Activated CD4-positive, alpha-beta memory T cell treated with anti-CD3 and anti-CD28 coated beads for 36 hours (primary cell): ENCODE measurements around the gene C18orf32. TPM values are rescaled to one million over a fixed set of nuclear protein-coding genes. Genes with fewer than 3 reads are reported as not detected.

Source experiments
- CTCF ChIA-PET: fragments of 350-600 bp; sonication (Branson Sonifier 250); formaldehyde crosslinking; loops from one replicate; lab custom pipeline; 2021; ENCODE audit warnings: antibody characterized with exemption, inconsistent platforms; lab: Charles Lee
- POLR2A ChIA-PET: fragments of 350-600 bp; sonication (Branson Sonifier 250); formaldehyde crosslinking; loops from one replicate; lab custom pipeline; 2021; ENCODE audit warnings: antibody characterized with exemption; lab: Charles Lee
- DNase-seq: peaks from one replicate; pipeline ENCODE4 v3.0.0-alpha.2; 2020
- H3K27ac Mint-ChIP-seq: one replicate; pipeline ENCODE4 v1.8.0; 2021; ENCODE audit warnings: mixed read lengths
- H3K27me3 Mint-ChIP-seq: one replicate; pipeline ENCODE4 v1.8.0; 2021; ENCODE audit warnings: mixed read lengths
- H3K36me3 Mint-ChIP-seq: one replicate; pipeline ENCODE4 v1.8.0; 2021; ENCODE audit warnings: mixed read lengths
- H3K4me1 Mint-ChIP-seq: one replicate; pipeline ENCODE4 v1.8.0; 2021; ENCODE audit warnings: low read depth, mixed read lengths
- H3K4me3 Mint-ChIP-seq: one replicate; pipeline ENCODE4 v1.8.0; 2021; ENCODE audit warnings: mild to moderate bottlenecking, mixed read lengths
- H3K9me3 Mint-ChIP-seq: one replicate; pipeline ENCODE4 v1.8.0; 2021; ENCODE audit warnings: mixed read lengths
- intact Hi-C: fragments of 100-400 bp; cut with micrococcal nuclease; formaldehyde crosslinking; loops from one replicate; pipeline ENCODE4 v1.15.1; 2023
- total RNA-seq, 2 experiments: library from RNA; stranded (reverse); gene quantifications; one replicate each; pipeline ENCODE4 v1.2.3, GENCODE V29; 2021

C18orf32 gene
- total RNA-seq, 2 experiments from 2014 or later, result 26.5 to 27.5 TPM

DNA sequence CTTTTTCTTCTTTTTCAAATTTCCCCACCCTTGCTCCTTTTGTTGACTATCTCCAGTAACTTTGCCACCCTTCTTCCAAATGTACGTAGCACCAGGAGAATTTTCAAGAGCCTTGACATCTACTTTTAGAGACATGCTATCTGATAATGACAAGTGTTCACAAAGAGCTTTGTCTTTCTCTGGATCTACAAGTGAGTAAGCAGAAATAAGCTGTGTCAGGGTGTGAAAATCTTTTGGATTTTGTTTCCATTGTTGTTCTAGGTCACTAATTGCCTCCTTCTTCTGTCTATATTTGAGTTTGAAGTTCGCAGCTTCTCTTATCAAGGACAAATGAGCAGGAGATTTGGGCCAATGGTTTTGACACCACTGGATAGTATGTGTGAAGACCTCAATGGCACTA lies 8.4 kb upstream of the C18orf32 start:
- ChIA-PET POLR2A (interaction anchor here (0.7 kb wide), 1 partner anchor 769 kb away, joined by 3 read pairs; no protein-coding TSS in a partner anchor), CTCF (interaction anchor here (2.4 kb wide), 1 partner anchor 16 kb away, joined by 10 read pairs; no protein-coding TSS in a partner anchor)
- Mint-ChIP-seq H3K36me3 (peaks cover 20% of the 10 kb centered on the region), H3K4me3 (no peak overlapping the region), H3K27me3 (peaks cover 7% of the 10 kb centered on the region), H3K27ac (no peak overlapping the region), H3K4me1 (peaks cover 14% of the 10 kb centered on the region), H3K9me3 (no peaks in the 10 kb centered on the region)
- no peak for DNase-seq
- intact Hi-C loops, result loop anchor here (10.0 kb wide), 1 partner anchor 699 kb away; the partner anchor contains the start of gene MYO5B

DNA sequence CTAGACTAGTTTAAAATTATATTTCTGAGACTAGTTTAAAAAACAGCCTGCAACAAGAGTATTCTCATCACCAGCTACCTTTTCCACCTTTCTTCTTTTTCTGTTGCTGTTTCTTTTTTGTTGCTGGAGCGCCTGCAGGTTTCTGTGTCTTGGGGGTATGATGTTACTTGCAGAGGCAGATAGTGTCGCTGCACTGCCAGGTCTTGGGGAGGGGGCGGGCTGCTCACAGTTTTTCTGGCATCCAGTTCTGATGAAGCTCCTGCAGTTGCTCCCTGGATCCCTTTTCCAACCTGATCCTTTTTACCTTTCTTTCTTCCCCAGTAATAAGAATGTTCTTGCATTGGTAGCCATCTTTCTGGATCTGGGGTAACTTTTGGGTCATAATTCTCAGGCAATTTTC lies 8.0 kb upstream of the C18orf32 start:
- CTCF ChIA-PET, result interaction anchor here (2.4 kb wide), 1 partner anchor 16 kb away, joined by 10 read pairs; no protein-coding TSS in a partner anchor
- H3K27me3 Mint-ChIP-seq, result peaks cover 4% of the 10 kb centered on the region
- DNase-seq, result no peak
- intact Hi-C loops, result loop anchor here (10.0 kb wide), 1 partner anchor 700 kb away; the partner anchor contains the start of gene MYO5B
- peaks cover 24% of the 10 kb centered on the region for H3K36me3 Mint-ChIP-seq
- no peak overlapping the region for H3K27ac Mint-ChIP-seq
- POLR2A ChIA-PET, result interaction anchor here (0.7 kb wide), 1 partner anchor 769 kb away, joined by 3 read pairs; no protein-coding TSS in a partner anchor
- H3K9me3 Mint-ChIP-seq, result no peaks in the 10 kb centered on the region
- peaks cover 18% of the 10 kb centered on the region for H3K4me1 Mint-ChIP-seq
- H3K4me3 Mint-ChIP-seq, result no peak overlapping the region

DNA sequence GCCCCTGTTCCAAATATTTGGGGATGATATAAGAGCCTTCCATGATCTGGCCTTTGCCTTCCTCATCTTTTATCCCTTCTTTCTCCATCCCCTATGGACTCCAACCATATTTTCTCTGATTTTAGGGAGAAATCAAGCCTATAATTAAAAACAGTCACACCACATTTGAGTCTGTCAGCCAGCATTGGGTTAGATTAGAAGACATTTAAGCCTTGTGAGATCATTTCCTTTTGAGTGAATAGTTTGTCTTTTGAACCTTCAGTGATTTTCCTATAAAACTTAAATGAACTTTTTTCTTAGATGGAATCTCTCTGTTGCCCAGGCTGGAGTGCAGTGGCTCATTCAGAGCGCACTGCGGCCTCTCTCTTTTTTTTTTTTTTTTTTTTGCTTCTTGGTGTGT lies 7.6 kb upstream of the C18orf32 start:
- peaks cover 22% of the 10 kb centered on the region for H3K4me1 Mint-ChIP-seq
- H3K36me3 Mint-ChIP-seq, result peaks cover 28% of the 10 kb centered on the region
- no peak overlapping the region for H3K27ac Mint-ChIP-seq
- peaks cover 3% of the 10 kb centered on the region for H3K27me3 Mint-ChIP-seq
- intact Hi-C loops, result loop anchor here (5.0 to 10.0 kb wide), 2 partner anchors 700 to 1703 kb away; partner anchors contain the start of genes MEX3C and MYO5B
- H3K4me3 Mint-ChIP-seq, result no peak overlapping the region
- H3K9me3 Mint-ChIP-seq, result no peaks in the 10 kb centered on the region
- ChIA-PET POLR2A (interaction anchor here (0.7 kb wide), 1 partner anchor 770 kb away, joined by 3 read pairs; no protein-coding TSS in a partner anchor), CTCF (interaction anchor here (2.4 kb wide), 1 partner anchor 16 kb away, joined by 10 read pairs; no protein-coding TSS in a partner anchor)
- no peak for DNase-seq

DNA sequence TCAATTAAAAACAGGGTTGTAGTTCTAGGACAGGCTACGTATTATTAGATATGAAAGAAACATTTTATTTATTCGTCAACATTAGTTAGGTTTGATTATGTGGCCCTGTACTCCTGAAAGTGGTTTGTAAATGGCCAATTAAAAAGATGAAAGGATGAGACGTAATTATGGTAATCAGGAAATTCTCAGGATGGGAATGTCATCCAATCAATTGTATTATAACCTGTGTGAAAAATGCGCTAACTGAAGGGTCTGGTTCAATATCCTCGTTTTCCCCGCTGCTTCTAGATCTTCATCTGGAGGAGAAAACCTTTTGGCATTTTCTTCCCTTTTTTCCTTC lies 5.6 kb upstream of the C18orf32 start:
- CTCF ChIA-PET, result no interaction called here
- DNase-seq, result no peak
- Mint-ChIP-seq H3K4me1 (peaks cover 41% of the 10 kb centered on the region), H3K4me3 (peak overlapping the region; percentile 97), H3K27ac (peak overlapping the region; percentile 97), H3K27me3 (no peaks in the 10 kb centered on the region), H3K9me3 (no peaks in the 10 kb centered on the region), H3K36me3 (peaks cover 47% of the 10 kb centered on the region)
- intact Hi-C loops, result loop anchor here (1.0 to 10.0 kb wide), 4 partner anchors 32 to 1705 kb away; partner anchors contain the start of genes CXXC1, DYM, MEX3C and MYO5B
- POLR2A ChIA-PET, result no interaction called here

GRCh38 chr18:49491857-49492693 lies 5.0 kb upstream of the C18orf32 start, which contains the start of gene RPL17:
Gene RPL17, minus strand, starts transcription at chr18:49492465.
- ChIA-PET CTCF (no interaction called here), POLR2A (no interaction called here)
- Mint-ChIP-seq H3K27ac (peak within 1 kb of the TSS; percentile 97), H3K4me3 (peak within 1 kb of the TSS; percentile 97), H3K27me3 (no peaks in the 10 kb centered on the region), H3K4me1 (peaks cover 46% of the 10 kb centered on the region), H3K36me3 (peaks cover 52% of the 10 kb centered on the region), H3K9me3 (no peaks in the 10 kb centered on the region)
- intact Hi-C loops, result loop anchor here (1.0 to 10.0 kb wide), 4 partner anchors 32 to 1705 kb away; partner anchors contain the start of genes CXXC1, DYM, MEX3C and MYO5B
- peak; percentile 90 for DNase-seq

- Mint-ChIP-seq H3K4me3 (peak overlapping the region; percentile 97), H3K4me1 (peaks cover 48% of the 10 kb centered on the region), H3K36me3 (peaks cover 53% of the 10 kb centered on the region), H3K27ac (peak overlapping the region; percentile 97), H3K27me3 (no peaks in the 10 kb centered on the region), H3K9me3 (no peaks in the 10 kb centered on the region)
- no peak for DNase-seq
- POLR2A ChIA-PET, result no interaction called here
- intact Hi-C loops, result loop anchor here (5.0 to 10.0 kb wide), 2 partner anchors 703 to 1706 kb away; partner anchors contain the start of genes MEX3C and MYO5B
- CTCF ChIA-PET, result no interaction called here
These were observed 4.5 kb upstream of the C18orf32 start for GRCh38 chr18:49491534-49491856.

GRCh38 chr18:49490246-49490762 lies 3.3 kb upstream of the C18orf32 start:
- CTCF ChIA-PET, result no interaction called here
- POLR2A ChIA-PET, result no interaction called here
- DNase-seq, result no peak
- peak overlapping the region; percentile 97 for H3K27ac Mint-ChIP-seq
- no peaks in the 10 kb centered on the region for H3K9me3 Mint-ChIP-seq
- peaks cover 56% of the 10 kb centered on the region for H3K36me3 Mint-ChIP-seq
- H3K4me1 Mint-ChIP-seq, result peaks cover 55% of the 10 kb centered on the region
- intact Hi-C loops, result loop anchor here (5.0 to 10.0 kb wide), 2 partner anchors 704 to 1707 kb away; partner anchors contain the start of genes MEX3C and MYO5B
- peak overlapping the region; percentile 97 for H3K4me3 Mint-ChIP-seq
- H3K27me3 Mint-ChIP-seq, result no peaks in the 10 kb centered on the region

DNA sequence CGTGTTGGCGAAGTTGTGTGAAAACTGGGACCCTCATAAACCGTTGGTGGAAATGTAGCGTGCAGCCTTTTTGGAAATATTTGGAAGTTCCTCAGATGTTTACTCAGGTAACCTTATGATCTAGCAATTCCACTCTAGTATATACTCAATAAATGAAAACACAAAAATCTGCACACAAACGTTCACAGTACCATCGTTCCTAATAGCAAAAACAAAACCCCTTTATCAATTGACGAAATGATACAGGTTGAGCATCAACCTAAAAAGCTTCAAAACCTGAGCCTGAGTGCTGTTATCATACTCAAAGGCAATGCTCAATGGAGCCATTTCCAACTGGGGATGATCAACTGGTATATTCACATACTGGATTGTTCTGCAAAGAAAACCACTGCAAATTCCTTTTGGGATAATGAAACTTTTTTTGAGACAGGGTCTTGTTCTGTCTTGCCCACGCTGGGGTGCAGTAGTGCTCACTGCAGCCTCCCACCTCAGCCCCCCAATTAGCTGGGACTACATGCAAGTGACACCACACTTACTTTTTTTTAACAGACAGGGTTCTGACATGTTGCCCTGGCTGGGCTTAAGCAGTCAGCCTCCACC lies 777 bp upstream of the C18orf32 start:
- Mint-ChIP-seq H3K4me1 (peaks cover 65% of the 10 kb centered on the region), H3K27ac (peak overlapping the region; percentile 97), H3K36me3 (peaks cover 65% of the 10 kb centered on the region), H3K4me3 (peak overlapping the region; percentile 97), H3K27me3 (no peaks in the 10 kb centered on the region), H3K9me3 (no peaks in the 10 kb centered on the region)
- intact Hi-C loops, result loop anchor here (1.0 to 10.0 kb wide), 4 partner anchors 28 to 543 kb away; partner anchors contain the start of genes ACAA2, DYM and LIPG
- DNase-seq, result peak; percentile 24
- POLR2A ChIA-PET, result interaction anchor here (0.8 to 2.2 kb wide), 8 partner anchors 10 to 1708 kb away, joined by 3 to 13 read pairs (median 4); partner anchors contain the start of gene DYM
- CTCF ChIA-PET, result interaction anchor here (1.1 to 2.8 kb wide), 3 partner anchors 9 to 41 kb away, joined by 3 to 12 read pairs (median 5); partner anchors contain the start of gene DYM

- Mint-ChIP-seq H3K9me3 (no peaks in the 10 kb centered on the region), H3K27me3 (no peaks in the 10 kb centered on the region), H3K4me3 (peak overlapping the region; percentile 97), H3K4me1 (peaks cover 59% of the 10 kb centered on the region), H3K36me3 (peaks cover 61% of the 10 kb centered on the region), H3K27ac (peak overlapping the region; percentile 97)
- DNase-seq, result no peak
- intact Hi-C loops, result loop anchor here (2.0 to 10.0 kb wide), 3 partner anchors 76 to 542 kb away; partner anchors contain the start of genes ACAA2 and LIPG
- POLR2A ChIA-PET, result interaction anchor here (0.6 to 2.2 kb wide), 10 partner anchors 9 to 1709 kb away, joined by 3 to 13 read pairs (median 4); partner anchors contain the start of gene DYM
- CTCF ChIA-PET, result interaction anchor here (1.1 to 2.8 kb wide), 3 partner anchors 10 to 40 kb away, joined by 3 to 12 read pairs (median 5); partner anchors contain the start of gene DYM
These were observed 455 bp downstream of the C18orf32 start for GRCh38 chr18:49486606-49486952.

GRCh38 chr18:49486134-49486533 lies 900 bp downstream of the C18orf32 start:
- CTCF ChIA-PET, result interaction anchor here (2.8 kb wide), 1 partner anchor 26 kb away, joined by 12 read pairs; the partner anchor contains the start of gene DYM
- Mint-ChIP-seq H3K4me1 (peaks cover 58% of the 10 kb centered on the region), H3K9me3 (no peaks in the 10 kb centered on the region), H3K36me3 (peaks cover 58% of the 10 kb centered on the region), H3K27me3 (no peaks in the 10 kb centered on the region), H3K27ac (peak overlapping the region; percentile 97), H3K4me3 (peak overlapping the region; percentile 97)
- intact Hi-C loops, result loop anchor here (2.0 to 10.0 kb wide), 3 partner anchors 77 to 541 kb away; partner anchors contain the start of genes ACAA2 and LIPG
- POLR2A ChIA-PET, result interaction anchor here (0.6 to 2.2 kb wide), 5 partner anchors 14 to 617 kb away, joined by 3 to 13 read pairs (median 4); partner anchors contain the start of gene DYM
- DNase-seq, result no peak

GRCh38 chr18:49483198-49483597 lies 3.8 kb downstream of the C18orf32 start:
- Mint-ChIP-seq H3K9me3 (no peaks in the 10 kb centered on the region), H3K36me3 (peaks cover 36% of the 10 kb centered on the region)
- intact Hi-C loops, result loop anchor here (10.0 kb wide), 1 partner anchor 538 kb away; no protein-coding TSS in a partner anchor

More at GRCh38 chr18:49483198-49483597, 3.8 kb downstream of the C18orf32 start:
- DNase-seq, result no peak
- ChIA-PET POLR2A (interaction anchor here (0.7 to 0.8 kb wide), 2 partner anchors 23 to 648 kb away, joined by 3 read pairs; partner anchors contain the start of gene DYM), CTCF (interaction anchor here (1.0 to 1.8 kb wide), 2 partner anchors 36 to 375 kb away, joined by 3 to 4 read pairs; no protein-coding TSS in a partner anchor)
- H3K4me3 Mint-ChIP-seq, result no peak overlapping the region
- H3K27ac Mint-ChIP-seq, result no peak overlapping the region
- no peaks in the 10 kb centered on the region for H3K27me3 Mint-ChIP-seq
- H3K4me1 Mint-ChIP-seq, result peaks cover 35% of the 10 kb centered on the region
